Activated CD4-positive, alpha-beta T cell treated with anti-CD3 and anti-CD28 coated beads, Interleukin-2, amount 50 U/mL, for 48 hours (primary cell): Measurements from ENCODE around the gene STAM2.
"Not testable (repeated sequence)": the region's sequence is repeated elsewhere in the genome, so short reads cannot be mapped to it uniquely, and the experiment has no call there.

Source experiments
- DNase-seq, 2 experiments: peaks; one replicate each; pipeline ENCODE4 v3.0.0-alpha.2; 2020

The STAM2 gene

DNA sequence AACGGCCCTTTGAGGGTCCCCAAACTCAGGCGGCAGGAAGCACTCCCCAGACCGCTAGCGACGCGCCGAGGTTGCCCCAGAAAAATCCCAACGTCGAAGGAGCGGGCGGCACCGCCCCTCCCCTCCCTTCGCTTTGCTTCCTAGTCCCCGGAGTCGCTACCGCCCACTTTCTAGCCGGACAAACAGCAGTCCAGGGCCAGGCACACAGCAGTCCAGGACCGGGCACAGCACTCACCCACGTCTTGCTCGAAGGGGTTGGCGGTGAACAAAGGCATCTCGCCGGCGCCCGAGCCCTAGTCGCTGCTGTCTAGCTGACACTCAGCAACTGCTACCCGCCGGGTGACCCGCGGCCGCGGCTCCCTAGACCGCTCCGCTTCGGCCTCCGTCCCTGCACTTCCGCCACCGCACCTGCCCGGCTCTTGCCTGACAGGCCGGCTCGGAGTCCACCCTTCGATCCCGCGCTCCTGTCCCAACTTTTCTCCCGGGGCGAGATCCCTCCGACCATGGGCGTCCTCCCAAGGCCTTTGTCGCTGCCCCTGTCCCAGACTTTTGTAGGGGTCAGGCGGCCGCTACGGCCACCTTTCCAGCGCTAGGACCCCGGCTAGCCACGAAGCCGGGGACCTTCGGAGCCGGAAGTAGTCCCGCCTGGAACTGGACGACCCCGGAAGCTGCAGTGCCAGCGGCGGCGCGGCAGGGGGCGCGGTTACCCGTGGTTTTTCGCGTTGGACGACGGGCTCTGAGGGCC lies at the start of gene STAM2:
Gene STAM2 (minus strand): TSS at position 396 of the 745 bp plus-strand sequence. CDS start 121 bp downstream, at position 275.
- DNase-seq = peak; percentile 93 to 95

DNA sequence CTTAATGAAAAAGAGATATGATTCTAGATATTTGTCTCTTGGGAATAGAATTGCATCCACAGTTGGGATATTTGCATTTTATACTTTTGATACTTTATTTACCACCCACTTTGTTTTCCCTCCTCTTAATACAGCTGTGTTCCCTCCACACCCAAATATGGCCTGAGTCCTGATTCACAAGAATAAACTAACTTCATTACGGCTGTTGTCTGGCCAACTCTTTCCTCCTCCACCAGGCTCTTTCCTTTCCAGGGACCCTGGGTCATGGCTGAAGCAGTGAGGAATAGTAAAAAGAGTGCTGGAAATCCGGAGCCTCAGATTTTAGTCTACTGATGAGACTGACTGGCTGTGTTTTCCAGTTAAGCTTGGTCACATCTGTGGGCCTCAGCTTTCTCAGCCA lies 48.4 kb upstream of the STAM2 start:
- DNase-seq = no peak

DNA sequence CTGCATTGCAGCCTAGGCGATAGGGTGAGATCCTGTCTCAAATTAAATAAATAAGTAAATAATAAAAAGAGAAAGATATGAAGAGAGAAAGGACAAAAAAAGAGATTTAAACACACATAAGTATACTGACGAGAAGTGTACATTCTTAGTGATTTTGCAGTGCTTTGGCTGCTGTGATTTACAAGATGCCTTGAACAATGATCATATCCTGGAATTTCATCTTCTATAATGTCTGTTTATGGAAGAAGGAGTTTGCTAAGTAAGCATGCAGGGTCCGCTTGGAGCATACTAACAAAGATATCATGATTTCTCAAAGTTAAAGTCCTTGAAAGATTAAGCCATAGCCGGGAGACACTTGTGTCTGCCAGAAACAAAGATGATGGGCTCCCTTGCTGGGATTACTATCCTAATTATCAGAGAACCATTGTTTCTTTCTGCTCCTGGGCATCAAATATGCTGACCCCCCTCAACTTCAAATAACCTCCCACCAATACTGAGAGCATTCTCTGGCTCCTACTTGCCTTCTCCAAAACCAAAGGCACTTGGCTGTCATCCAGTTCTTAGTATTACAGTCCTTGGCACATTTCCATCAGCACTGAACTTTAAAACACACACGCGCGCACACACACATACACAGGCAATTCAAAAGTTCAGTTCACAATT lies 47.5 kb upstream of the STAM2 start:
- no peak for DNase-seq

DNA sequence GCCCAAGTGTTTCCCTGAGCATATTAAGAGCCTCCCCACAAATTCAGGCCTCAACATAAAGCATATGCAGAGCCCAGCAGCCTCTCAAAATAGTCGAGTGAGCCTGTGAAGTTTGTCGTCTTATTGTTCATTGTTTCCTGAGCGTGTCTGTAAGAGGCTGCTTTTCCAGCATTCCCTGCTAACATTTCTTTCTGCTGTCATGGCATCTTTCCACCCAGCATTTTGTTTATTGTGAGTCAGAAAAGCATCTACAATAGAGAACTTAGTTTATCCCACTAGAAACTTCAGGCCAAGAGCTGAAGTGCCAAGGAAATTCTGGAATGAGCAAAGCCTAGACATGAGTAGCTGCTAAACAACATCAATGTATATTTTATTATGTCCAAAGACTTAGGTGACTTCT lies 46.3 kb upstream of the STAM2 start:
- DNase-seq = no peak

DNA sequence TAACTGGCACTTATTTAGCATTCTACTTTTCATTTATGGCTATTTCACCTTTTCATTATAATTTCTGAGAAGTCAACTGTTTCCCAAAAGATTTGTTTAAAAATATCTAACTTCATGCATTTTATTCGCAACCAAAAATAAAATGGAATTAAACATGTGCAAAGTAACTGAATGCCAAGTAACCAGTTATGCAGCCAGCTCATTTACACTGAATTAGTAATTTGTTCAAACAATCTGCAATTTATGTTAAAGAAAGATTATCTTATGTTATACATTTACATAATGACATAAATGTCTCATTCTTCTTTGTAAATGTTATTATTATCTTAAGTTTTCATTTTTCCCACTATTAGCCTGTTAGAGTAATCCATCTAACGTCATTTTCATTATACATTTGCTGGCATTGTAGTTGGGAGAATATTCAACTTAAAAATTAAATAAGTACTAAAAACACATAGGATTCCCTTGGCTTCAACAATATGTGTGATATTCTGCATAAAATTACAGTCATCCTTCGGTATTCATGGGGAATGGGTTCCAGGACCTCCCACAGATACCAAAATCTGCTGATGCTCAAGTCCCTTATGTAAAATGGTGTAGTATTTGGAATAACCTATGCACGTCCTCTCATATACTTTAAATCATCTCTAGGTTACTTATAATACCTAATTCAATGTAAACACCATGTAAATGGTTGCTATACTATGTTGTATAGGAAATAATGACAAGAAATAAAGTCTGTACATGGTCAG lies 43.7 kb upstream of the STAM2 start:
- DNase-seq = no peak

DNA sequence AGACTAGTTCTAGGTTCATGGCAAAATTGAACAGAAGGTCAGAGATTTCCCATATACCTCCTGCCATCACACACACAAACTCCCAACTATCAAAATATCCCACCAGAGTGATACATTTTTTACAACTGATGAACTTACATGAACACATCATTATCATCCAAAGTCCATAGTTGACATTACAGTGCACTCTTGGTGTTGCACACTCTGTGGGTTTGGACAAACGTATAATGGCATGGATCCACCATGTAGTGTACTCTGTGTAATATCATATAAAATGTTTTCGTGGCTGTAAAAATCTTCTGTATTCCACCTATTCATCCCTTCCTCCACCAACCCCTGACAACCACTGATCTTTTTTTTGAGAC lies 25.9 kb upstream of the STAM2 start:
- no peak for DNase-seq

DNA sequence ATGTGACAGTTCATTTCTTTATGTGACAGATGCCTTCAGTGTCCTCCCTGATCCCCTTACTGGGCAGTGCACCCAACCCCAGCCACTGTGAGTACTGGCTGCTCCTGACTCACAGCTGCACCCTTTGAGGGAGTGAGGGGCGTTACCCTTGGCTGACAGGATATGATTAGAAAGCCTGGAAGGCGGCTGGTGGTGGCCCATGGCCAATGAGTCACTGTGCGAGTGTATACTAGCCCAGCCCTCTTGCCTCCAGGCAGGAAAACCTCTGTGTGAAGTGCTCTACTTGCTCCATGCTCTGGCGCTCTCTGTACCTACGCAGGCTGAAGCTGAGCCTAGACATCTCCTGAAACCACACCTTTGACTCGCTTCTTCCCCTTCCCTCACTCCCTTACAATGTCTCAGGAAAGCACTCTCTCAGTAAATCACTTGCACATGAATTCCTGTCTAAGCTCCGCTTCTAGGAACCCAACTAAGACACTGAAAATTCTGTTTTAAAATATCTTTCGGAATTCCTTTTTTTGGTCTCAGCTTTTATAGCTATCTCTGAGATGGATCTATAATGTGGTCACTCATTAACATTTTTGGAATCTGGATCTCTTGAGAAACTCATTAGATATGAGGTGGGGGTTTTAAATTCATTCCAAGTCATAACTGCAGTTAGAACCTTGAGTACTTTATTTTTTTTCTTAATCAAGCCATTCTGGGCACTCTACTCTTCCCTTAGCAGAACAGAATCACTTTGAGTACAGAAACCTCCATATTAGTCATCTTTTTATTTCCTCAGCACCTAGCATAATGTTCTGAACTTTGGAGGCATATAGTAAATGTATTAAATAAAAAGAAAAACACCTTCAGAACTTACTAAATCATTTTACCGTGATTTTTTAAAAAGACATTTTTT lies 25.3 kb upstream of the STAM2 start:
- peak; percentile 29 to 47 for DNase-seq

DNA sequence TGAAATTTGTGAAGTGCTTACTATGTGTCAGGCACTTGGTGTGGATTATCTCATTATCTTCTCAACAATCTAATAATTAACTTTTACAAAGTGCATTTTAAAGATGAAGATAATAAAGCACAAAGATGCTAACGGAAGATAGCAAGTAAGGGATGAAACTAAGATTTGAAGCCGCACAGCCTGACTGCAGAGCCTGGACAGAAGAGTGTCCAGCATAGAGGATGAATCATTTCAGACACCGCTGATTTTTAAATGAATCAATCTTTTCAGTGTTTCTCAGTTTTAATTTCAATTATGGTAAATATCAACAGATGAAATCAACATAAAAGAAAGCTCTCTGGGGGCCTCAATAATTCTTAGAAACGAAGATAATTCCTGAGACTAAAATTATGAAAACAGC lies 24.5 kb upstream of the STAM2 start:
- no peak for DNase-seq

DNA sequence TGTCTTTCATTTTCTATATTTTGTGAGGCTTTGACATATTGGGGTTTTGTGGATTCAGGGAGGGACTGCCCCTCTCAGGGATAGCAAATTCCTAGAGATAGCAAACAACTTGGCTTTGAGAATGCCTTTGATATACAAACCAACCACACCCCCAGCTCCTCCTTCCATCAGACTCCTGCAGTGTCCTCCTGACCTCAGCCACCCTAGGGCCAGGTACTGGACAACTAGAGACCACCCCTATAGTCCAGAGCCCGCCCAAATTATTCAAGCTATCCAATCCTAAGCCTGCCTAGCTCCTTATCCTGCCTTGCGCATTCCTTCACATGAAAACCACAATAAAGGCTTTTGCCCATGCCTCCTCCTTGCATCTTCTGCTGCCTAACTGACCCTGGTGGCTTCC lies 22.9 kb upstream of the STAM2 start:
- DNase-seq = no peak

DNA sequence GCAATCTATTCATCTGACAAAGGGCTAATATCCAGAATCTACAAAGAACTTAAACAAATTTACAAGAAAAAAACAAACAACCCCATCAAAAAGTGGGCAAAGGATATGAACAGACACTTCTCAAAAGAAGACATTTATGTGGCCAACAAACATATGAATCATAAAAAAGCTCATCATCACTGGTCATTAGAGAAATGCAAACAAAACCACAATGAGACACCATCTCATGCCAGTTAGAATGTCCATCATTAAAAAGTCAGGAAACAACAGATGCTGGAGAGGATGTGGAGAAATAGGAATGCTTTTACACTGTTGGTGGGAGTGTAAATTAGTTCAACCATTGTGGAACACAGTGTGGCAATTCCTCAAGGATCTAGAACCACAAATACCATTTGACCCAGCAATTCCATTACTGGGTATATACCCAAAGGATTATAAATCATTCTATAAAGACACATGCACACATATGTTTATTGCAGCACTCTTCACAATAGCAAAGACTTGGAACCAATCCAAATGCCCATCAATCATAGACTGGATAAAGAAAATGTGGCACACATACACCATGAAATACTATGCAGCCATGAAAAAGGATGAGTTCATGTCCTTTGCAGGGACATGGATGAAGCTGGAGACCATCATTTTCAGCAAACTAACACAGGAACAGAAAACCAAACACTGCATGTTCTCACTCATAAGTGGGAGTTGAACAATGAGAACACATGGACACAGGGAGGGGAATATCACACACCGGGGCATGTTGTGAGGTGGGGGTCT lies 22.1 kb upstream of the STAM2 start:
- DNase-seq = not testable (repeated sequence)

DNA sequence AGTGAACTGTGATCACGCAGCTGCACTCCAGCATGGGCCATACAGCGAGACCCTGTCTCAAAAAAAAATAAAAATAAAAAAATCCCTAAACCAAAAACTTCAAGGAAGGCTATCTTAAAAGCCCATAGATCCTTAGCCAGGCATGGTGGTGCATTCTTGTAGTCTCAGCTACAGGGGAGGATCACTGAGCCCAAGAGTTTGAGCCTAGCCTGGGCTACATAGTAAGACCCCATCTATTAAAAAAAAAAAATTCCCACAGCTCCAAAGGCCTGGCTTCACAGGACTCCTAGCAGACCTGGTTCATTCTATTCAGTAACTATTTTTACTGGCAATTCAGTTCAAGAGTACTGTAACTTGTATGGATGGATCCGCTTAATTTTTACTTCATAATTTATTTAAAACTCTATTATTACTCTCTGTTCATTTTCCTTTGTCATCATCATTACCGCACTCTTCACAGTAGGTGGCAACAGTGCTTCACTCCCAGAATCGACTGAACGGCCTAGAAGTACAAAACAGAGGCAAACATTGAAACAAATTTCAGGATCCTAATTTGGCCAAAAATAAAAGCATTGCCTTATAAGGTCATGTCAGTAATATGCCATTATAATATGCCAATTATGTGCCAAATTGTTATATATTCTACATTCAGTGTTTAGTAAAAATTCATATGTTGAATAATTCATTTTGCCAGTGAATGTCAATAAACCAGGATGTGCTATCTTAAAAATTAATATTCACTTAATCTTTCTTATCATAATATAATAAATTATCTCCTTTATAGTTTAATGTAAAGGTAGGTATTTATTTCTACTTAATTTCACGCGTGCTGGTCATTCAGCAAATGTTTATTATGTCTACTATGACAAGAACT lies 14.3 kb upstream of the STAM2 start:
- DNase-seq = peak in 1 of 2 experiments; percentile 12

DNA sequence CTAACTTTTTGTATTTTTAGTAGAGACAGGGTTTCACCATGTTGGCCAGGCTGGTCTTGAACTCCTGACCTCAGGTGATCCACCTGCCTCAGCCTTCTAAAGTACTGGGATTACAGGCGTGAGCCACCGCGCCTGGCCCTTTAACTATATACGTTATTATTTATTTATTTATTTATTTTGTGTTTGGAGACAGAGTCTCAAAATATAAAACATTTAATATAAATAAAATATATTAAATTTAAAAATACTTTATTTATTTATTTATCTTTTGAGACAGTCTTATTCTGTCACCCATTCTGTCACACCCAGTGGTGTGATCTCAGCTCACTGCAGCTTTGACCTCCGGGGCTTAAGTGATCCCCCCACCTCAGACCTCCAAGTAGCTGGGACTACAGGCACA lies 11.2 kb upstream of the STAM2 start:
- DNase-seq = not testable (repeated sequence)

DNA sequence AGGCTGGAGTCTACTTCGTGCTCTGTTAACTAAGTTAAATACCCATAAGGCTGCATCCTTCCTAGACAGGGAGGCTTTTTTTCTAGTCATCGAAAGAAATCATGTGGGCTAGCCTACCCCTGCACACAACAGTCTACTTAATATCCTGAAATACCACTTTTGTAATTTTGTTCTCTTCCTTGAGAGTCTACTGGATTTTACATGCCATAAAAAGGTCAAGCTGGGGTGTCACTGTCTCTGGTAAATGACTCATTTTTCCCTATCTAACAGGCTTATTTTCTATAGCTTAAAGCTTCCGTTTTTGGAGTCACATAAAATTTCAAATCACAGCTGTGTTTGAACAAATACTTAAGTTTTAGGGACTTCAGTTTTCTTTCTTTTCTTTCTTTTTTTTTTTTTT lies 10.7 kb upstream of the STAM2 start:
- no peak for DNase-seq

DNA sequence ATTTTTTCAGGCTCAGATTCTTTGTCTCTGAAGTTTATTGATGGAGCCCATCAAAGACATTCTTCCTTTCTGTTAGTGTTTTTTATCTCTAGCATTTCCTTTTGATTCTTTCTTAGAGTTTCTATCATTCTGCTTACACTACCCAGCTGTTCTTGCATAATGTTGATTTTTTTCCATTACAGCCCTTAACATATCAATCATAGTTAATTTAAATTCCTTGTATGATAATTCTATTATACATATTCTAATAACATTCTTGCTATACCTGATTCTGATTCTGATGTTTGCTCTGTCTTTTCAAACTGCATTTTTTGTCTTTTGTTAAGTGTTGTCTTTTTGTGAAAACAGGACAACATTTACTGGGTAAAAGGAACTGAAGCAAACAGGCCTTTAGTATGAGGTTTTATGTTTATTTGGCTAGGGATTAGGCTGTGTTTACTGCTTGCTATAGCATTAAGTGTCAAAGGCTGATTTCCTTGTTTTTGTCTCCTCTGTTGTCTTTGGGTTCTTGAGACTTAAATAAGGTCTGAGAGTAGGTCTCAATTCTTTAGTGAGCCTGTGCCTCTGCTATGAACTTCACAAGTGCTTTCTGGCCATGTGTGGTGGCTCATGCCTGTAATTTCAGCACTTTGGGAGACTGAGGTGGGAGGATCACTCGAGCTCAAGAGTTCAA lies 8.0 kb upstream of the STAM2 start:
- DNase-seq = no peak

DNA sequence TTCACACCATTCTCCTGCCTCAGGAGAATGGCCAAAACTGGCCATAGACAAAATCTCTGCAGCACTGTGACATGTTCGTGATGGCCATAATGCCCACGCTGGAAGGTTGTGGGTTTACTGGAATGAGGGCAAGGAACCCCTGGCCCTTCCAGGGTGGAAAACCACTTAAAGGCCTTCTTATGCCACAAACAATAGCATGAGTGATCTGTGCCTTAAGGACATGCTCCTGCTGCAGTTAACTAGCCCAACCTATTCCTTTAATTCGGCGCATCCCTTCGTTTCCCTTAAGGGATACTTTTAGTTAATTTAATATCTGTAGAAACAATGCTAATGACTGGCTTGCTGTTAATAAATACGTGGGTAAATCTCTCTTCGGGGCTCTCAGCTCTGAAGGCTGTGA lies 2.1 kb upstream of the STAM2 start:
- not testable (repeated sequence) for DNase-seq

DNA sequence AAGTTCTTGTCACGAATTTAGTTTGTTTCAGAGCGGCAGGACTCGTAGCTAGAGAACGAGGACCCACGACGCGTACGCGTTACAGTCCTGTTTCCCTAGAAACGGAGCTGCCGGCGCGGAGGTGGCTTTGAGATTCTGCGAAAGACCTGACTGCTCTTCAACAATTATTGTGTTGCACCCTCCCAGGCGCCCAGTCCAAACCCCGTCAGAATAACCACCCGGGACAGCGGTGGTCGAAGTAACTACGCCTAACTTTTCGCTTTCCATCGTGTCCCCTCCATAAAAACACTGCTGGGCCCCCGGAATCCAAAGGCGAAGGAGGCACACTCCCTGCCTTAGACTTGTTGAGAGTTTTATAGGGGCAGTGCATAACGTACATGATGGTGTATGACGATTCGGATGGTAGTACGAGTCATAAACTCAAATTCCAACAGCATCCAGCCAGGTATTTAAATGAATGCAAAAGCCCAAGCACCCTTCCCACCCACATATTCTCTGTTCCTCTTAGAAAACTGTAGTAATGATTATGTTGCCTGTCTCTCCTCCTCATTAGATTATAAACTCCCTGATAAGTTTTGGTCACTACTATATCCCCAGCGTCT lies 651 bp upstream of the STAM2 start:
- no peak for DNase-seq

DNA sequence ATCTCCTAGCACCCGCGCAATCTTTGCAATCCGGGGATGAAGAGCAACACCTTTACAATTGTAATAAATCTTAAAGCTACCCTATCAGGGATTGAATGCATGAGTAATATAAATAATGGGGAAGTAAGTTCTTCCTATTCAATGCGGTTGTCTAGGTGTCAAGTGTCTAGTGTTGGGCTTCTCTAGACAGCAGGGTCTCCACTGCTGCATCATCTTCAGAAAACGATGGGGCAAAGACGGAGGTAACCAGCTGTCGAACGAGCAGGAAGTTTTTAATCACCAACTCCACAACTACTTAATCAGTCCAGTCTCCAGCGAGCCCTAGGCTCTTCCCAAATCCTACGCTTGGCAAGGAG lies 573 bp downstream of the STAM2 start:
- no peak for DNase-seq

DNA sequence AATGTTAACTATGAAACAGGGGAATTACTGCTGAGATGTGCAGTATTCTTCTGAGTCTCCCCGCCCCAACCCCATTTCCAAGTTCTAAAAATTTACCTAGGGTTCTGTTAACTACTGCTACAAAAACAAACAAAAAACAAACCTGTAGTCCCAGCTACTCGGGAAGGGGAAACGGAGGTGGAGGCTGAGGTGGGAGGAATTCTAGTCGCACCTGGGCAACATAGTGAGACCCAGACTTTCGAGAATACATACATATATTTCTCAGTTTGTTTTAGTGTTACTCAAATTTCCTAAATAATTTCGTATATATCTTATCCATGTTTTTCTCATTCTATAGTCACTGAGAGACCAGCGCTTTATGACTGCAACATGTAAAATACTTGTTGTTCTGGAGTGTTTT lies 989 bp downstream of the STAM2 start:
- no peak for DNase-seq

DNA sequence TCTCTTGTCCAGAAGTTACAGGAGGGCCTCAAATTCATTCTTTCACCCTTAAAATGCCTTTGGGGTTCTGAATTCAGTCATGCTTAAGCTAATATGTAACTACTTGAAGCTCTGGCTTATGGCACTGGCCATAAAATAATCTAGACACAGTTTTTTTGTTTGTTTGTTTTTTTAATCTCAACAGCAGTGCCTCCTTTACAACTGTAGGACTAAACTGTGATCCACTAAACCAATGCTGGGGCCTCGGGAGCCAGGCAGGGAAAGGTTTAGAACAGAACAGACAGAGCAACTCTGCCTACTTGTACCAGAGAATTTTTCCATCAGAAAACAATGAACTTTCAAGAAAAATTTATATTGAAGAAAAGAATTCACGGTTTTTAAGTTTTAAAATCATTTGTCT lies 1.7 kb downstream of the STAM2 start:
- DNase-seq = no peak

DNA sequence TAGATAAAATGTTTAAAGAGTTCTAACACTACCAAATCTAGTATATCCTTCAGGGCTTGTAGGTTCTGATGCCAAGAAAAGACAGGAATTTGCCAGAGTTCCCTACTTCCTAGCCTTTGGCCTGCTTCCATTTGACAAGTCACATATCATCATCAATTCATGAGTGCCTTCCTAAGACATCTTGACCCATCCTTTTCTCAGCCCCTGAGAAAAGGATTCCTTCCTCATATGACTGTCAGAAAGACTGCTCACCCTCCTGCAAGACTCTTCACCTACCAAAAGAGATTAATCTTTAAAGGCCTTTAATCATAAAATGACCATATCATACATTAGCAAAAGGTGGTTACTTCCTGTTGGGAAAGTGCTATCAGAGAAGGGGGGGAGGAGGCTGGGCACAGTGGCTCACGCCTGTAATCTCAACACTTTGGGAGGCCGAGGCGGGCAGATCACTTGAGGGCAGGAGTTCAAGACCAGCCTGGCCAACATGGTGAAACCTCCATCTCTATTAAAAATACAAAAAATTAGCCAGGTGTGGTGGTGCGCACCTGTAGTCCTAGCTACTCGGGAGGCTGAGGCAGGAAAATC lies 3.3 kb downstream of the STAM2 start:
- DNase-seq = not testable (repeated sequence)
